Upper lobe of left lung (tissue), 6 donors: ENCODE data around the gene ZC3H7A. TPM values are rescaled to one million over a fixed set of nuclear protein-coding genes. Genes with fewer than 3 reads are reported as not detected.

Experiments
- ATAC-seq, 2 donors: fragments of 200-7000 bp; cut with Tn5 transposase; one replicate each; pipeline ENCODE4 v1.9.1; 2022; ENCODE audit warnings: mild to moderate bottlenecking in 2 of 2, moderate library complexity in 2 of 2; ENCODE audit not compliant: low FRiP score in 2 of 2
- DNase-seq, 2 donors: peaks; one replicate each; pipeline ENCODE4 v3.0.0-alpha.2; 2019 to 2020
- H3K27ac ChIP-seq, 4 donors: fragments of 200-600 bp; sonication (generic); one replicate each; pipeline ENCODE4 v1.5.1; 2016 to 2019
- H3K27me3 ChIP-seq, 4 donors: fragments of 200-600 bp; sonication (generic); one replicate each; pipeline ENCODE4 v1.5.1; 2017 to 2019
- H3K36me3 ChIP-seq, 4 donors: fragments of 200-600 bp; sonication (generic); one replicate each; pipeline ENCODE4 v1.5.1; 2016 to 2019
- H3K4me1 ChIP-seq, 4 donors: fragments of 200-600 bp; sonication (generic); one replicate each; pipeline ENCODE4 v1.5.1; 2018 to 2019
- H3K4me3 ChIP-seq, 4 donors: fragments of 200-600 bp; sonication (generic); one replicate each; pipeline ENCODE4 v1.5.1; 2017 to 2019; ENCODE audit warnings: mild to moderate bottlenecking in 2 of 4, moderate library complexity in 1 of 4
- H3K9me3 ChIP-seq, 4 donors: fragments of 200-600 bp; sonication (generic); one replicate each; pipeline ENCODE4 v1.5.1; 2018 to 2019
- CTCF ChIP-seq, 6 experiments: fragments of 450-650 bp in 4 of 6; fragments of 200-600 bp in 2 of 6; sonication (generic) in 2 of 6; IDR thresholded peaks; one replicate each; pipeline ENCODE4 v1.5.1; 2016 to 2019; ENCODE audit warnings: antibody characterized with exemption in 6 of 6
- EP300 ChIP-seq, 4 donors: sonication (generic); formaldehyde crosslinking; IDR thresholded peaks; one replicate each; pipeline ENCODE4 v1.5.1; 2017; ENCODE audit warnings: antibody characterized with exemption in 4 of 4, control low read depth in 2 of 4
- POLR2A ChIP-seq, 4 donors: fragments of 450-650 bp; IDR thresholded peaks; one replicate each; pipeline ENCODE4 v1.5.1; 2016 to 2017; ENCODE audit warnings: antibody characterized with exemption in 4 of 4, mild to moderate bottlenecking in 2 of 4
- POLR2AphosphoS5 ChIP-seq, 2 donors: sonication (generic); formaldehyde crosslinking; IDR thresholded peaks; one replicate each; pipeline ENCODE4 v1.5.1; 2017; ENCODE audit warnings: antibody characterized with exemption in 2 of 2
- WGBS, 2 donors: methylation state at CpG; one replicate each; pipeline ENCODE4 v1.1.5; 2017 to 2018; 5-methylcytosine and 5-hydroxymethylcytosine counted together
- total RNA-seq, 6 donors: library from RNA; depleted of rRNA in 4 of 6; stranded (reverse); fragments of >200 nt in 4 of 6; gene quantifications; one replicate each; pipeline versions ENCODE4 v1.1.0 to v1.2.1, GENCODE V29; 2016 to 2021
- donor health status: DM: no; HTN: no; CAD: no; lungs with moderate emphysema.
- donor health status: DM: no; HTN: yes; CAD: no; lungs with severe emphysema.

The ZC3H7A gene
- 100 to 1,000 TPM in 2 of 6 donors, 10 to 100 TPM in 4; 52.7 to 142 (median 64.7) TPM for total RNA-seq

- Histone ChIP-seq H3K27me3 (no peaks in the 10 kb centered on the region), H3K36me3 (peaks cover 0 to 12% (median 0%) of the 10 kb centered on the region in 4 donors), H3K4me3 (peak within 1 kb of the TSS; percentile 79 to 95 (median 90)), H3K27ac (peak within 1 kb of the TSS; percentile 98 to 100 (median 98)), H3K9me3 (no peaks in the 10 kb centered on the region), H3K4me1 (peaks cover 56 to 70% (median 59%) of the 10 kb centered on the region in 4 donors)
- peak; percentile 97 to 99 for ATAC-seq
- TF ChIP-seq POLR2A (IDR thresholded peaks at IDR 0.05) (peak in 3 of 4 donors; percentile 91 to 98 (median 97)), CTCF (IDR thresholded peaks at IDR 0.05) (peak; percentile 89 to 100 (median 100)), EP300 (IDR thresholded peaks at IDR 0.05) (peak in 1 of 4 donors; percentile 53), POLR2AphosphoS5 (IDR thresholded peaks at IDR 0.05) (peak; percentile 85 to 95)
- WGBS, 2 donors, result 0% methylated on average over 20 to 22 of the region's 80 CpGs
- peak; percentile 99 for DNase-seq
Observed at GRCh38 chr16:11797166-11797956, at the start of gene ZC3H7A. ZC3H7A (minus strand) TSS chr16:11797258; CDS start chr16:11782354, 14,904 bp downstream.

- H3K36me3 ChIP-seq, result peaks cover 55 to 97% (median 74%) of the 10 kb centered on the region in 4 donors
- peaks cover 5 to 12% (median 6%) of the 10 kb centered on the region in 4 donors for H3K4me1 ChIP-seq
- 90 to 94% methylated on average over 2 to 4 of the region's 4 CpGs for whole genome bisulfite sequencing, 2 donors
- no peak overlapping the region for H3K4me3 ChIP-seq
- no peak for DNase-seq
- H3K9me3 ChIP-seq, result no peaks in the 10 kb centered on the region
- no peak for ATAC-seq
- TF ChIP-seq POLR2A (IDR thresholded peaks at IDR 0.05), result no peak
- TF ChIP-seq CTCF (IDR thresholded peaks at IDR 0.05), result no peak
- no peak for TF ChIP-seq POLR2AphosphoS5 (IDR thresholded peaks at IDR 0.05)
- no peak for TF ChIP-seq EP300 (IDR thresholded peaks at IDR 0.05)
- H3K27ac ChIP-seq, result no peak overlapping the region
- H3K27me3 ChIP-seq, result no peaks in the 10 kb centered on the region
Observed at GRCh38 chr16:11844499-11844898, 47.4 kb upstream of the ZC3H7A start.

- H3K27me3 ChIP-seq, result no peaks in the 10 kb centered on the region
- TF ChIP-seq EP300 (IDR thresholded peaks at IDR 0.05) (no peak), POLR2AphosphoS5 (IDR thresholded peaks at IDR 0.05) (no peak), CTCF (IDR thresholded peaks at IDR 0.05) (no peak), POLR2A (IDR thresholded peaks at IDR 0.05) (no peak)
- no peaks in the 10 kb centered on the region for H3K9me3 ChIP-seq
- no peak overlapping the region for H3K27ac ChIP-seq
- WGBS, 2 donors, result 90 to 91% methylated on average over 5 of the region's 5 CpGs
- peaks cover 62 to 98% (median 80%) of the 10 kb centered on the region in 4 donors for H3K36me3 ChIP-seq
- ATAC-seq (no peak), DNase-seq (no peak)
- H3K4me3 ChIP-seq, result no peak overlapping the region
- H3K4me1 ChIP-seq, result peaks cover 0 to 6% (median 2%) of the 10 kb centered on the region in 4 donors
Observed at GRCh38 chr16:11843861-11844260, 46.8 kb upstream of the ZC3H7A start.

GRCh38 chr16:11843206-11843605 is 46.1 kb upstream of the ZC3H7A start:
- Histone ChIP-seq H3K4me1 (no peaks in the 10 kb centered on the region), H3K4me3 (no peak overlapping the region), H3K36me3 (peaks cover 68 to 98% (median 84%) of the 10 kb centered on the region in 4 donors), H3K27ac (no peak overlapping the region), H3K27me3 (no peaks in the 10 kb centered on the region), H3K9me3 (no peaks in the 10 kb centered on the region)
- WGBS, 2 donors, result 96 to 98% methylated on average over 5 to 8 of the region's 11 CpGs
- ATAC-seq (no peak), DNase-seq (no peak)
- no peak for TF ChIP-seq CTCF (IDR thresholded peaks at IDR 0.05)
- TF ChIP-seq EP300 (IDR thresholded peaks at IDR 0.05), result no peak
- no peak for TF ChIP-seq POLR2AphosphoS5 (IDR thresholded peaks at IDR 0.05)
- no peak for TF ChIP-seq POLR2A (IDR thresholded peaks at IDR 0.05)
